CD4-positive, alpha-beta T cell treated with Interferon gamma for 1 hour (primary cell): ENCODE data around the gene PDIA5.

Experiments used
- DNase-seq: peaks from one replicate; pipeline ENCODE4 v3.0.0-alpha.2; 2020

The PDIA5 gene

DNA sequence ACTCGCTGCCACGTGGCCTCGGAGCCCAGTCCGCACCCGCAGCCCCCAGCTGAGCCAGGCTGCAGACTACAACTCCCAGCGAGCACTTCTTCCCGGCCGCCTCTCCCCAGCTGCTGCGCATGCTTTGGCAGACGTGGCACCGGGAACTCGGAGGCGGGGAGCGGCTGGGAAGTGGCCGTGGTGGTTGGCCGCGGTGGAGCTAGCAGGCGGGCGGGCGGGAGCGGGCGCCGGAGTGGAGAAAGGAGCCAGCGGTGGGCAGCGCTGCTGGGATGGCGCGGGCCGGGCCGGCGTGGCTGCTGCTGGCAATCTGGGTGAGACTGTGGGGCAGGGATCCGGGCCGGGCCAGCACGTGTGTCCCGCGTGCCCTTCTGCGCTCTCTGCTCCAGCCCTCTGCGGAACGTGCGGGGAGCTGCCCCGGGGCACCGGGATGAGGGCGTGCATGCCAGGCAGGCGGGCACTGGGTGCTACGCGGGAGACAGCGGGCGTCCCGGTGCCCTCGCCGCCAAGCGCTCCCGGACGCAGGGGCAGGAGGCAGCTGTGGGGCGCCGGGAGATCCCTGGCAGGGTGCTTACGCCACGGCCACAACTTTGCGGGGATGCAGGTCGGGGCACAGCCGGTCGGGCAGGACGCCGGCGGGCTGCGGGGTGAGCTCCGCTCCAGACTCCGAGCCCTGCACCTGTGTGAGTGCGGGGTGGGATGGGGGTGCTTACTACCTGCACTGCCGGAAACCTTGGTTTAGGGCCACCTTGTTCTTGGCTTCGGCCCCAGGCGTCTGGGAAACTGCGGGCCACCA, at the start of gene PDIA5:
Gene PDIA5 (plus strand): TSS at position 130 of the 793 bp plus-strand sequence. CDS start 140 bp downstream, at position 270.
- DNase-seq = peak; percentile 53

DNA sequence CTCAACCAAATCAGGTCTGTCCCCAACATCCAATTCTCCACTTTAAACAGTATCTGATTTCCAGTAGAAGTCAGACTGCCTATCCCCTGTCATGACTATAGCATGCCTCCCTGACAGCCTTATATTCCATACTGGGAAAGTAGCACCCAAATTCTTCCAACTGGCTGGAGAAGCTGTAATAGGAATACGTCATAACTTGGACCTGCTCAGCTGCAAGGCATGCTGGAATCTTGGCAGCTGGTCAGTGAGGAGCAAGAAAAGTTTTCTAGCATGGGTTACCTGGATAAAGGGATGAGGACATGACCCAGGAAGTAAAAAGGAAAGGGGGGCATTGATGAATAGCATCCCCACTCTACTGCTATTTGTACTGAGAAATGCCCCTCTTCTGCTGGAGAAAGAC, 48.1 kb upstream of the PDIA5 start:
- DNase-seq = no peak

DNA sequence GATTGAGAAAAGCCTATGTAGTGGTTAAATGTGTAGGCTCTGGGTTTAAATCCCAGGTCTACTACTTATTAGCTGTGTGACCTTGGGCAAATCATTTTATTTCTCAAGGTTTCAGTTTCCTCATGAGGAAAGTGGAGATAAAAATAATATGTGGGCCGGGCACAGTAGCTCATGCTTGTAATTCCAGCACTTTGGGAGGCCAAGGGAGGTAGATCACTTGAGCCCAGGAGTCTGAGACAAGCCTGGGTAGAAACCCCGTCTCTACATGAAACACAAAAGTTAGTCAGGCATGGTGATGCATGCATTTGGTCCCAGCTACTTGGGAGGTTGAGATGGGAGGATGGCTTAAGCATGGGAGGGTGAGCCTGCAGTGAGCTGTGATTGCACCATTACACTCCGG, 47.7 kb upstream of the PDIA5 start:
- no peak for DNase-seq

DNA sequence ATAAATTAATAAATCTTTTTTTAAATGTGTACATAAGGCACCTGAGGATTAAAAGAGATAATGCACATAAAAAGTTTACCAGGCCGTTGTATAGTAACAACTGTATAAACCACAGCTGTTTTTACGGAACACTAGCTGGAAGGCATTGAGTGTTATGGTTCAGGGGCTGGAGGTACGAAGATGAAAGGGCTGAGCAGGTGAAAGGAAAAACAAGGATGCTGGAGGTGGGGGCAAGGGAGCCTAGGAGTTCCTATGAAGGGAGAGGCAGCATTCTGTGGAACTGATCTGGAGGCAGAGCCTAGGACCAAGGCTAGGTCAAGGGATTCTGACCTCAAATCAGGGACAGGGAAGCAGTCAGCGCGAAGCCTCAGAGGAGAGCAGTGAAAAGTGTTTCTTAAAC, 47.2 kb upstream of the PDIA5 start:
- DNase-seq = no peak

DNA sequence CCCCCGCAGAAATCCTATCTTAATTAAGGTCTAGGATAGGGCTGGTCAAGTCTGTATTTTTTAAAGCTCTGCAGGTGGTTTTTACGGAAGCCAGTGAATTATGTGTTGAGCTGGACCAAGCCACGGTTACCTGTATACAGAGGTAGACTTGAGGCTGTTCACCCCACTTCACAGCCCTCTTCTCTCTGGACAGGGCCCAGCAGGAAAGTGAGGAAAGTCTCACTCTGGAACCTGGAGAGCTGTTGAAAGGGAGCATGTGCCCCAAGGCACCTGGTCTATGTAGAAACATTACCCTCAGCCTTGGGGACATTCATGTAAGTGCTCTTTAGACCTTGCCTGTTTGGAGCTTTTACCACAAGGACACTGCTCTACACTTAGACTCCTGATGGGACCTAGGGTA, 46.1 kb upstream of the PDIA5 start:
- DNase-seq = no peak

DNA sequence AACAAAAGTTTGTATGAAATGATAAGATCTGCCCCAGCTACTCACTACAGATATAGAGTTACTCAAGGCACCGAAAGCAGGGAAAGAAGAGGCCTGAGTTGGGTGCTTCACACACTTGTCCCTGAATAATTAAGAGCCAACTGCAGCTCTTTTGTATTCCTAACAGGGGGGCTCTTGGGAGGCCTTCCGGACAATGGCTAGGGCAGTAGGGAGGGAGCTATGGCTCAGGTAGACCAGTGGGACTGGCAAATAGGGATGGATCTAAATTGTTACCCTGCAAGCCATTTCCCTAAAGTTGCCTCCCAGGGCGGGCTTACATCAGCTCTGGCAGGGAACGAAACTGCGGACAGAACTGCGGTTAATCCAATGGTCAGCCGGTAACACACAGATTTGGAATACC, 45.4 kb upstream of the PDIA5 start:
- DNase-seq = no peak

DNA sequence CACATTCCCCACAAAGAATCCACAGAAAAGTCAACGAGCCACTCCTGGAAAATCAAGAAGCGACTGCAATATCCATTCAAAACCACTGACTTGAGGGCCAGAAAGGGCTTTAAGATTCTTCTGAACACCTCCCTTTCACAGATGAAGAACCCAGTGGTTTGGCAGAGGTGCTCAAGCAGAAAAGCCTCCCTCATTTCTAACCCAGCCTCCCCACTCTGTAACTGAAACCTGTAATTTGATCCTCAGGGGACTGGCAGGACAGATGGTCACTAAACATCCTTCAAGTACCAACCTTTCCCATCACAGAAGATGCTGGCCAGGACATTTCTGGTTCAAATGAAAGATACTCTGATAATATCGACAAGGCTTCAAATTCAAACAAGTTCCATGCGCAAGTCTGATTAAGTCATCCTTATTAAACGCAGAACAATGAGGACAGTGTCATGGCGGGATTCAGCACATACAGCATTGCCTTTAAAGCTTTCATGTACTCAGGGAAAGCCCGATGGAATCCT, 44.8 kb upstream of the PDIA5 start:
- DNase-seq = no peak

DNA sequence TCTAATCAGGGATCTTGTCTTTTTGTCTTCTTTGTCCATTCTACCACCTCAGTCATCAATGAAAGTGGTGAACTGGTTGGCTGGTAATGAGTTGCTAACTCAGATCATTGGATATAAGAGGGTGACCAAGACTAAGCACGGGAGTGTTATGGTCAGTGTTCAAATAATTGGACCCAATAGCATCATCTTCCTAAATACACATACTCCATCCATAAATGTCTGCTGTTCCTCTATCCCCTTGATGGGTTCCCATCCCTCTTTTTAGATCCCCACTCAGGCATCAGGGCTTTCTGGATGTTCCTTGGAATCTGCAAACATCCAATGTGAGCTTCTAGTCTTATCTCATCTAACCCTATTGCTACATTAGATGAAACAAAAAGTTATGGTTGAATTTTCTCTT, 42.8 kb upstream of the PDIA5 start:
- no peak for DNase-seq

DNA sequence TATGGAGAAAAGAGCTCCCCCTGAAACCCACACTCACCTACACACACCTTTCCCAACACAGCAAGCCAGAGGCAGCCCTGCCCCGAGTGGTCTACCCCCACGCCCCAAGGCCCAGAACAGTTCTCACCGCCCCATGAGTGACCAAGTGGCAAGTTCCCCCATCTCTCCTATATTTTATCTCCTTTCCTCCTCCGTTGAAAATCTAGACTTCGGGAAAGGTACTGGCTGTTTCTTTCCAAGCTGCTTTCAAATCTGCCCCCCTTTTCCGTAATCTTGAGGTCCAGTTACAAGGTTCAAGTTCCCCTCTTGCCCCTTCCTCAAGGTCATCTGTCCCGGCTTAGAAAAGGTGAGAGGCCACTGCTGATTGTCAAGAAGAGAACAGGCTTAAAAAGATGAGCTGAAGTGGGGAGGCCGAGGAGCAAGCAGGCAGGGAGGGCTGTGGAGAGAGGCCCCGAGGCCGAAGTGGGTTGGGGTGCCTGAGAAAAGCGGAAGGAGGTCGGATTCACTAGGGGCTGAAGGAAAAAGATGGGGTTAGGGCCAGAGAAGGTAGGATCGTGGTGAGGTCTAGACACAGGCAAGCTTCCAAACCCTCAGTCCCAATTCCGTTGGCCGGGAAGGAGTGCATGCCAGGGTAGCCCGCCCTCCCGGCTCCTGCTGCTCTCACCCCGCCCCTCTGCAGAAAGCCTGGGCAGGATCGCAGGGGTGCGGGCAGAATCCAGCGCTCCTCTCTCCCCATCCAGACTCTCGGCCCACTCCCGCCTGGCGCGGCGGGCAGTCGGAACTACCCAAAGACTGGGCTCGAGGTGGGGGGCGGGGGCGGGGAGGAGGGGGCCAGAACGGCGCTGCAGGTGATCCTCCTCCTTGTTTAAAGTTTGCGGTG, 40.9 kb upstream of the PDIA5 start:
- DNase-seq = no peak

DNA sequence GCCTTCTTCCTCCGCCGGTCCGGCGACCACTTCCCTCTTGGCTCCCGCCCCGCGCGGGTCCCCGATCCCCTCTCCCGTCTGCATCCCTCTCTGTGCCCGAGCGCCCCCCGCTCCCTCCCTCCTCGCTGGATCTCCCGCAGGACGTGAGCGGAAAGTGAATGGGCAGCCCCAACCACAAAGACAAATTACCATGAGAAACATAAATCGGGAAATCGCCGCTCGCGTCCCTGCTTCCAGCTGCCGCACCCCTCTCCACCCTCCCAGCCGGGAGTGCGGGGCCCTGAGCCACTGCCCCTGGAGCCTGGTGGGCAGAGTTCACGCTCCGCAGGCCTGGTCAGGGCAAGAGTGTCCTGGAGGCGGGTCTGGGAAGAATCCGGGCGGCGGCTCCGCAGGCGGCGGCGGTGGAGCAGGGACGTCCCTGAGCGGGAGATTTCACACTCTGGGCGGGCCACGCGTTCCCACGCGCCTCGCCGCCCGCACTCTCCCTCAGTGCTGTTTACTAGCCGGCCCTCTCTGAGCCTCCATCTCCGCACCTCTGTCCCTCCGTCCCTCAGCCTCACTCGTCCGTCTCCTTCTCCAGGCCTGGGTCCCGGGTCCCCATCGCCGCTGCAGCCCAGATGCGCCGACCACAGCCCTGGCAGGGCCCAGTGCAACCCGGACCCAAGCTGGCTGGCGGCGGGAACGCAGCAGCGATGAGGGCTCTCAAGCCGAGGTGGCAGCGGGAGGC, 40.1 kb upstream of the PDIA5 start:
- DNase-seq = no peak

DNA sequence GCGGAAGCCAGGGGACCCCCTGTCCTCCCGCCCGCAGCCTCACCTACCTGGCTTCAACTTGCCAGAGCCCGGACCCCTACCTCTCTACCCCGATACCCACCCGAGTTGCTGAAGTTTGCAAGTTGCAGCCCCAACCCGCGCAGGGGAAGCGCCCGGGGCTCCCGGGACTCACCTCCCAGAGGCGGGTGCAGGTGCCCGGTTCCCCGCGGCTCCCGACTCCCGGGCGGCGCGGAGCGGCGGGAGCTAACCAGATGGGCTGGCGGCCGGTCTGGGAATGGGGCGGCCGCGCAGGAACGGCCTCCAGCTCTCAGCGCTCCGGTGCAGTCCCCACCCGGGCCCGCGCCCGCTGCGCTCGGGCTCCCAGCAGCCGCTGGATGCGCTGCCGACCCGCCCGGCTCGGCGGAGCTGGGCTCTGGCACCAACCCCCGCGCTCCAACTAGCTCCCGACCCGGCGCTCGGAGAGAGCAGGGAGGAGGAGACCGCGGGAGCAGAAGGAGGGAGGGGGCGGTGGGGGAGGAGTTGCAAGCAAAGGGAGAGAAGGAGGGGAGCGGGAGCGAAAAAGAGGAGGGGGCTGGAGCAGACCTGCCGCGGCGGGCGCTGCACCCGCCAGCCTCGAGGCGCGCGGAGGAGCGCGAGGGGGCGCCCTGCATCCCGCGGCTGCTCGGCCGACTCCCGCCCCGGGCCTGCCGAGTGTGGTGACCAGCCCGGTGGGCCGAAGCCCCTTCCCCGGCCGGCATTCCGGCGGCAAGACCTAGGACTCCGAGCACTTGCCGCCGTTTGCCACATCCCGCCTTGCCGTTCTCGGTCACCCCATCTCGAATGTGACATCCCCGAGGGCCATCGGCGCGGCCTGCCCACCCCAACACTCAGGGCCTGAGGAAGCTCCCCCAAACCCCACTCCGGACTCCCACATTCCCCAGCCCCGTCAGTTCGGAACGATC, 39.3 kb upstream of the PDIA5 start, which contains the start of gene SEMA5B:
Gene SEMA5B (minus strand): TSS at position 472 of the 941 bp plus-strand sequence. CDS start 66,500 bp downstream, outside the sequence.
- DNase-seq = no peak

DNA sequence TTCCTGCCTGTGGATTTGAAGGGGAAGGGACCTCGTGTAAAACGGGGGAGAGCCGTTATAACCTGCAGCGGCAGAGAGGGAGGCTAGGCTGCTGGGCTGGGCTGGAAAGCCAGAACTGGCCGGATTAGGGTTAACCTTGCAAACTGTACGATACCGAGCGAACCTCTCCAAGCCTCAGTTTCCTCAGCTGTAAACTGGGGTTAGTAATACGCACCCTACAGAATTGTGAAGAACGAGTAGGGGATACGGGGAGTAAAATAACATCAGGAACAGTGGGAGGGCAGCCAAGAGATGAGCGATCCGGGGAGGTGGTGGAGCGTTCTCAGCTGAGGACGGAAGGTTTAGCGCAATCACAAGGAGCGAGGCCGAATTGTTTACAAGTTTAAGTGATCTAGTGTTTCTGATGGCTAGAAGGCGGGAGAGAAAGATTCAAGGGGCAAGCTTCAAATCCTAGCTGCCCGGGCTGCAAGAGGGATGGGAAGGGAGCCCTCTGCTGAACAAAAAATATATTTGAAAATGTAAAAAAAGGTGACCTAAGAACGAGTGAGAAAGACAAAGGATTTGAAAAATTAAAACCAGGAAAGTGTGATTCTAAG, 38.5 kb upstream of the PDIA5 start:
- DNase-seq = no peak

DNA sequence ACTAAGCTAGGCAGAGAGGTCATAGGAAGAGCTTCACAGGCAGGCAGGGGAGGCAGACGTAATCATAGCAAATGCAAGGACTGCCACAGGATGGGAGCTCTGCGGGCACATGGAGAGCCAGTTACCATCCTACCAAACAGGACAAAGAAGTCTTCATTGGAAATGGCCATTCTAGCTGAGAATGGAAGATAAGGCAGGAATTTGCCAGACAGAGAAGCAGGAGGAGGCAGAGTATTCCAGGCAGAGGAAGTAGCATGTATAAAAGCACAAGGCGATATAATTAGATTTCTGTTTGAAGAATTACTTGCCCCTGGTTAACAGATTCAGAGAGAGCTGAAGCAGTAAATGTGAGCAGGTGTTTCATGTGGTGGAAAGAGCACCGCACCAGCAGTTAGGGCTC, 35.8 kb upstream of the PDIA5 start:
- DNase-seq = no peak

DNA sequence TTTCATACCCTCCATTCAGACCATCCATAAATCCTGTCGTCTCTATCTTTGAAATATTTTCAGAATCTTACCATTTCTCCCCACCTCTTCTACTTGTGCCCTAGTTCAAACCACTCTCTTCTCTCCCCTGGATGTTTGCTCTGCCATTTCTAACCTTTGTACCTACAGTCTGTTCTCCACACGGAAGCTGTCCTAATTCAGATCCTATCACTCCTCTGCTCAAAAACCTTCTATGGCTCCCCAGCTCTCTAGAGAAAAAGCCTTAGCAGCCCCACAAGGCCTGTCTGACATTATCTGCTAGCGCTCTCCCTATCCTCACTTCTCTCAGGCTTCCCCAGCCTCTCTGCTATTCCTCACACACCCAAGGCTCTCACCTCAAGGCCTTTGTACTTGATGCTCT, 34.8 kb upstream of the PDIA5 start:
- DNase-seq = no peak

DNA sequence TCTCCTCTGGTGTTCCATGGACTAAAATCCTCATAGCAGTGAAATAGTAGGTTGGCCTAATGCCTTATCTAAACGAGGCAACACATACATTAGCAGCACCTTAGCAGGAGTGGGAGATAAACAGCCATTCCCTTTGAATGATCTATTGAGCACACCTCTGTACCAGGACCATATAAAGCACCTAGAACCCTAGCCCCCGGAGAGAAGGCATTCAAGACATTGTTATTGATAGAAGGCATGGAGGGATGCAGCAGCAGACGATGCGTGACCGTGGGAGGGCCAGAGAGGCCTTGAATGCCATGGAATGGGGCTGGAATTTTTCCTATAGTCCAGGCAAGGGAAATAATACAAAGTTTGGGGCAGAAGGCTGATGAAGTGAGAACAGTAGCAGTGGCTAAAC, 32.7 kb upstream of the PDIA5 start:
- no peak for DNase-seq

DNA sequence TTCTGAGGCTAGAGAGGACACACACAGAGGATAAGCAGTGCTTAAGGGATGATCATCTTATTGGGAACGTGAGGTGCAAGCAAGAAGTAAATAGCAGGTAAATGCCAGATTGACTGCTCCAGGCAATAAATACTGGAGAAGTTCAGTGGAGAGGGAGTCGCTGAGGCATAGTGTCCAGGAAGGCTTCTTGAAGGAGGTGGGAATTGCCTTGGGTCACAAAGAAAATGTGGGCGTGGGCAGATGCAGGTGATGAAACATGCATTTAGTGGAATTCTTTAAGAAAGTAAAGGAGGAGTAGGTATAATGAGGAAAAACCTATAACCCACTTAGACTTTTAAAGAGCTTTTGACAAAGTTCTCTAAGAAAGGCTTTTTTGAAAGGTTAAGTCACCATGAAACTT, 31.8 kb upstream of the PDIA5 start:
- DNase-seq = no peak

DNA sequence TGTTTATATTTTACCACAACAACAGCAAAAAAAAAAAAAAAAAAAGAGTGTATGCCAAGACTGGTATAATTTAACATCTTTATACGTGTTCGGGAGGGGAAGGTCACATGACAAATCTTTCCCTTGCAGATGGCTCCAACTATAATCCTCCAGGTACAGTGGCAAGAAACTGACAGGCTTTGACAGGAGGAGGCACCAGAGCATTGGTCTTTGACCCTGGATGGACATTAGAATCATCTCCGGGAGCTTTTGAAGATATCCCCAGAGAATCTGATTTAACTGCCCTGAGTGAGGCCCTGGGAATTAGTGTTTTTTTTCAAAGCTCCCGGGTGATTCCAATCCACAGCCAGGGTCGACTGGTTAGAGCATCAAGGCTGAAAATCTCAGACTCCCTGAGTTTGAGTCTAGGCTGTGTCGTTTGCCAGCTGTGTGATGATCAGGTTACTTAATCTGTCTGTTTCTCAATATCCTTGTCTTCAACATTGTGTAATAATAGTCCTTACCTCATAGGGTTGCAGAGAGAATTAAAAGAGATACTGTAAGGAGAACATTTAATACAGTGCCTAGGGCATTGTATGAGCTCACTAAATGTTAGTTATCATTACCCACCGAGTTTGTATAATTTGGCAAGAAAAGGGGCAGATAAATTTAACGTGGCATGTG, 30.3 kb upstream of the PDIA5 start:
- no peak for DNase-seq

DNA sequence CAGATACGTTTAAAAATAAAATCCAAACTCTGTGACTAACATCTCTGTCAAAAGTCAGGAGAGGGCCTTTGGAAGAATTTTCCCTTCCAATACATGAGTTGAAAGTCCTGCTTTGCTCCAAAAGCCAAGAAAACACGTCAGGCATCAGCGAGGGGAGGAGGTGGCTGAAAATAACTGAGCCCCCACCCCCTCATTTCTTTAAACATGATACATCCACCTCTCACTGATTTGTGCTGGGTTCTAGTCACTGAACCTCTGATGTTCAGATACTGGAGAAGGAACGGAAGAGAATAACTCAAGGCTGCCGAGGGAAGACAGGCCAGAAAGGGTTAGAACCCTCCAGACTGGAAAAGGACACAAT, 29.8 kb upstream of the PDIA5 start:
- no peak for DNase-seq

DNA sequence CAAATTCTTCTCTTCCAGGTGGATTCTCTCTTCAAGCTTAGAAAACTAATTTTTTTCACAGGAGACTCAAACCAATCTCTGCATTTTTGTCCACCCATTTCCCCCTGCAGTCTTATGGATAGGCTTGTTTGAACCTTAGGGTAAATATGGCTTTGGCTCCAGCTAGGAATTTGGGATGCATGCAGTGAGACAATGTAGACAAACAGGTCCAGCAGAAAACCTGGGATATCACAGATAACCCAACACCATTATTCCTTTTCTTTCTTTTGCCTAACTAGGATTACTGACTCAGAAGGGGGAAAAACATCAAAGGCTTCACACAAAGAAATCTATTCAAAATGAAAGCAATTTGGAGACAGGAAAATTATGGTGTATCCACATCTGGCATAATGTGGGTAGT, 28.1 kb upstream of the PDIA5 start:
- no peak for DNase-seq

DNA sequence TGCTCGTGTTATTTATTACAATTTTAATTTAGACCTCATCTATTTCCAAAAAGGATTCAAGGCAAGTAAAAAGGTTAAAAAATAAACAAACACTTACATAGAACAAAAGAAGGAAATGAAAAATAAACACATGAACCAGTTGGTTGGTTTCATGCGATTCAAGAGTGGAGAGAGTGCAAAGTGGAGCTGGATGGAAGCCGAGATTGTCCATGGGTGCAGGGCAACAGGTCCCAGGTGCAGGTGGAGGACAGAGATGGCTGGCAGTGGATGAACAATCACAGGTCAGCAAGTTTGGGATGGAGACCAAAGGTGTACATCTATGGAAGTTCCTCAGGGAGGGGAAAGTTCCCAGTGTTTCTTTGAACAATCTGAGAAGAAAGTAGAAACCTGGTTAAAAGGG, 27.6 kb upstream of the PDIA5 start:
- no peak for DNase-seq

DNA sequence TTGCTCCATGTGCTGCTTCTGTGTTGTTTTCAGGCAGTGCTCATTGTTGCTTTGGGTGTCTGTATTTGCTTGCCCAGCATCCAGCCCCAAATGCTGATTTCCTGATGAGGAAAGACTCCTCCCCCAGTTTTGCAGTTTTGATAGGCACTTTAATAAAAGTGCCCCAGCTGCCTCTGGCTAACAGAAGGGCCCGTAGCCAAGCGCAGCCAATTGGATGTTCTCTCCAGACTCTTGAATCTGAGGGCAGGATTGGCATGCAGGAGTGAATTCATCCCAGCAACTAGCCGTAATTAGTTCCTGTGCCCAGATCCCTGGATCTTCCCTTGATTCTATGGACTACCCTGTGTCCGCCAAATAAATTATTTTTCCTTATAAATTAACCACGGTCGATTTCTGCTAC, 24.4 kb upstream of the PDIA5 start:
- no peak for DNase-seq
